OCI-LY7 (cell line): ENCODE measurements around the gene FAF2. TPM values are rescaled to one million over a fixed set of nuclear protein-coding genes. Genes with fewer than 3 reads are reported as not detected.

ENCODE experiments used
- BruUV-seq: library from RNA; stranded (reverse); fragments of 400-500 nt; replicated peaks from 2 replicates; lab custom pipeline; 2021; lab: Mats Ljungman, UMichigan
- CTCF ChIA-PET: fragments of 300-600 bp; sonication (Branson Sonifier 250); formaldehyde crosslinking; loops from one replicate; lab custom pipeline; 2022; ENCODE audit warnings: antibody characterized with exemption; ENCODE audit not compliant: unreplicated experiment; lab: Charles Lee
- POLR2A ChIA-PET: fragments of 300-600 bp; sonication (Branson Sonifier 250); formaldehyde crosslinking; loops from one replicate; lab custom pipeline; 2022; ENCODE audit warnings: antibody characterized with exemption; lab: Charles Lee
- DNase-seq: peaks from one replicate; pipeline ENCODE4 v3.0.0-alpha.2; 2015; ENCODE audit warnings: low spot score
- H2AFZ ChIP-seq: fragments of 200-600 bp; sonication (generic), shearing (Covaris generic); 2 replicates; pipeline ENCODE4 v1.6.1; 2014; ENCODE audit warnings: mild to moderate bottlenecking, antibody characterized with exemption, low read length, moderate library complexity
- H3K27ac ChIP-seq: fragments of 200-600 bp; sonication (generic); 2 replicates; pipeline ENCODE4 v1.5.1; 2014; ENCODE audit warnings: mixed run types, low read depth, mild to moderate bottlenecking, moderate library complexity, low read length, inconsistent platforms; ENCODE audit not compliant: poor library complexity, severe bottlenecking
- H3K36me3 ChIP-seq: fragments of 200-600 bp; sonication (generic); 2 replicates; pipeline ENCODE4 v1.6.1; 2014; ENCODE audit warnings: mild to moderate bottlenecking, antibody characterized with exemption, low read length, moderate library complexity, mixed read lengths; ENCODE audit not compliant: insufficient read depth
- H3K4me1 ChIP-seq: fragments of 200-600 bp; sonication (generic); 2 replicates; pipeline ENCODE4 v1.5.1; 2014; ENCODE audit warnings: mild to moderate bottlenecking, low read length; ENCODE audit not compliant: insufficient read depth, poor library complexity, severe bottlenecking
- H3K4me2 ChIP-seq: fragments of 200-600 bp; sonication (generic); 2 replicates; pipeline ENCODE4 v1.6.1; 2014; ENCODE audit warnings: mild to moderate bottlenecking, low read length
- H3K4me3 ChIP-seq: fragments of 200-600 bp; sonication (generic); 2 replicates; pipeline ENCODE4 v1.5.1; 2014; ENCODE audit warnings: mild to moderate bottlenecking, low read depth, low read length; ENCODE audit not compliant: poor library complexity, severe bottlenecking
- H3K79me2 ChIP-seq: fragments of 200-600 bp; sonication (generic); 2 replicates; pipeline ENCODE4 v1.6.1; 2016; ENCODE audit warnings: low read depth, mild to moderate bottlenecking, low read length, moderate library complexity, mixed read lengths; ENCODE audit not compliant: insufficient read depth
- H3K9me2 ChIP-seq: fragments of 200-600 bp; sonication (generic); 2 replicates; pipeline ENCODE4 v1.6.1; 2016; ENCODE audit warnings: mild to moderate bottlenecking, low read length, mixed read lengths; ENCODE audit not compliant: insufficient read depth
- H3K9me3 ChIP-seq: fragments of 200-600 bp; sonication (generic); 2 replicates; pipeline ENCODE4 v1.6.1; 2014; ENCODE audit warnings: mild to moderate bottlenecking, mixed run types, low read length, mixed read lengths
- H4K20me1 ChIP-seq: fragments of 200-600 bp; sonication (generic); 2 replicates; pipeline ENCODE4 v1.6.1; 2014; ENCODE audit warnings: mild to moderate bottlenecking, antibody characterized with exemption, low read length, moderate library complexity, mixed read lengths; ENCODE audit not compliant: insufficient read depth
- CTCF ChIP-seq: fragments of 200-600 bp; sonication (generic); conservative IDR thresholded peaks from 2 replicates; pipeline ENCODE4 v1.5.1; 2014; ENCODE audit warnings: mild to moderate bottlenecking, antibody characterized with exemption, low read length, moderate library complexity, mixed read lengths
- EZH2phosphoT487 ChIP-seq: fragments of 200-600 bp; sonication (generic); IDR thresholded peaks from 2 replicates; pipeline ENCODE4 v1.6.1; 2018; ENCODE audit warnings: low read depth, borderline replicate concordance, mild to moderate bottlenecking, mixed run types, antibody characterized with exemption, low read length, moderate library complexity, mixed read lengths
- intact Hi-C: fragments of 100-400 bp; cut with micrococcal nuclease; formaldehyde crosslinking; loops from one replicate; pipeline ENCODE4 v1.10.0; 2022; ENCODE audit not compliant: unreplicated experiment
- total RNA-seq, 2 experiments: library from RNA; depleted of rRNA in 1 of 2; stranded (reverse); fragments of >200 nt in 1 of 2; shearing (Covaris generic) in 1 of 2; gene quantifications; 2 replicates each; pipeline ENCODE4 v1.2.3, GENCODE V29; 2014 to 2022

FAF2 gene
- total RNA-seq, 2 experiments from 2014 or later, result 36.9 to 49.7 TPM

- peaks cover 44% of the 10 kb centered on the region for H3K79me2 ChIP-seq
- intact Hi-C loops, result loop anchor here (2.0 to 10.0 kb wide), 2 partner anchors 88 to 468 kb away; partner anchors contain the start of genes FAF2 and UIMC1
- H3K4me2 ChIP-seq, result peak within 1 kb of the TSS; percentile 95
- peak within 1 kb of the TSS; percentile 99 for H3K27ac ChIP-seq
- BruUV-seq, result no TSS peak
- TF ChIP-seq CTCF (no peak), EZH2phosphoT487 (no peak)
- no peaks in the 10 kb centered on the region for H3K9me2 ChIP-seq
- DNase-seq, result peak; percentile 98
- H4K20me1 ChIP-seq, result 0 out of 2 replicates have a peak, but pooled peaks cover 7% of the 10 kb centered on the region
- POLR2A ChIA-PET, result interaction anchor here (0.5 to 3.5 kb wide), 11 partner anchors 9 to 465 kb away, joined by 3 to 24 read pairs (median 3); no protein-coding TSS in a partner anchor
- peaks cover 41% of the 10 kb centered on the region for H3K36me3 ChIP-seq
- peaks cover 71% of the 10 kb centered on the region for H3K4me1 ChIP-seq
- CTCF ChIA-PET, result interaction anchor here (0.9 kb wide), 1 partner anchor 101 kb away, joined by 4 read pairs; no protein-coding TSS in a partner anchor
- H3K9me3 ChIP-seq, result no peaks in the 10 kb centered on the region
- H3K4me3 ChIP-seq, result peak within 1 kb of the TSS; percentile 79
- peak within 1 kb of the TSS; percentile 28; the same call in 1 of the 2 replicates for H2AFZ ChIP-seq
Measured at GRCh38 chr5:176536902-176537553, 88.8 kb downstream of the FAF2 start, which contains the start of gene RNF44. Gene RNF44, minus strand, starts transcription at chr5:176537402. Its CDS starts 4,930 bp downstream, at chr5:176532472.

GRCh38 chr5:176537554-176538229 lies 89.5 kb downstream of the FAF2 start:
- Histone ChIP-seq H3K4me1 (peaks cover 68% of the 10 kb centered on the region), H3K79me2 (peaks cover 38% of the 10 kb centered on the region), H3K9me3 (no peaks in the 10 kb centered on the region), H4K20me1 (0 out of 2 replicates have a peak, but pooled peaks cover 7% of the 10 kb centered on the region), H3K4me3 (peak overlapping the region; percentile 79), H3K27ac (peak overlapping the region; percentile 99), H2AFZ (peak overlapping the region; percentile 28; the same call in 1 of the 2 replicates), H3K9me2 (no peaks in the 10 kb centered on the region), H3K4me2 (peak overlapping the region; percentile 88), H3K36me3 (peaks cover 34% of the 10 kb centered on the region)
- TF ChIP-seq EZH2phosphoT487, result no peak
- no peak for TF ChIP-seq CTCF
- no TSS peak for BruUV-seq
- CTCF ChIA-PET, result interaction anchor here (0.9 kb wide), 1 partner anchor 102 kb away, joined by 4 read pairs; no protein-coding TSS in a partner anchor
- POLR2A ChIA-PET, result interaction anchor here (0.7 to 3.5 kb wide), 10 partner anchors 10 to 176 kb away, joined by 3 to 24 read pairs (median 3); partner anchors contain the start of genes EIF4E1B and SNCB
- intact Hi-C loops, result loop anchor here (2.0 to 10.0 kb wide), 2 partner anchors 89 to 467 kb away; partner anchors contain the start of genes FAF2 and UIMC1
- DNase-seq, result peak; percentile 100
